T47D (cell line): Measurements from ENCODE around the gene NEB.

ENCODE experiments used
- DNase-seq, 2 experiments: peaks; one replicate each; pipeline versions ENCODE4 v3.0.0 to v3.0.0-alpha.2; 2011 to 2012; ENCODE audit warnings: low read depth in 1 of 2, low spot score in 1 of 2
- JUND ChIP-seq: IDR thresholded peaks from 2 replicates; pipeline ENCODE4 v1.6.1; 2012; ENCODE audit warnings: low read depth
- in situ Hi-C: cut with HindIII; loops from 2 replicates; pipeline ENCODE4 v1.10.0; 2016; ENCODE audit warnings: low sequenced_read_pairs, low pct_unique_long_range_greater_than_20kb

NEB gene, protein sequence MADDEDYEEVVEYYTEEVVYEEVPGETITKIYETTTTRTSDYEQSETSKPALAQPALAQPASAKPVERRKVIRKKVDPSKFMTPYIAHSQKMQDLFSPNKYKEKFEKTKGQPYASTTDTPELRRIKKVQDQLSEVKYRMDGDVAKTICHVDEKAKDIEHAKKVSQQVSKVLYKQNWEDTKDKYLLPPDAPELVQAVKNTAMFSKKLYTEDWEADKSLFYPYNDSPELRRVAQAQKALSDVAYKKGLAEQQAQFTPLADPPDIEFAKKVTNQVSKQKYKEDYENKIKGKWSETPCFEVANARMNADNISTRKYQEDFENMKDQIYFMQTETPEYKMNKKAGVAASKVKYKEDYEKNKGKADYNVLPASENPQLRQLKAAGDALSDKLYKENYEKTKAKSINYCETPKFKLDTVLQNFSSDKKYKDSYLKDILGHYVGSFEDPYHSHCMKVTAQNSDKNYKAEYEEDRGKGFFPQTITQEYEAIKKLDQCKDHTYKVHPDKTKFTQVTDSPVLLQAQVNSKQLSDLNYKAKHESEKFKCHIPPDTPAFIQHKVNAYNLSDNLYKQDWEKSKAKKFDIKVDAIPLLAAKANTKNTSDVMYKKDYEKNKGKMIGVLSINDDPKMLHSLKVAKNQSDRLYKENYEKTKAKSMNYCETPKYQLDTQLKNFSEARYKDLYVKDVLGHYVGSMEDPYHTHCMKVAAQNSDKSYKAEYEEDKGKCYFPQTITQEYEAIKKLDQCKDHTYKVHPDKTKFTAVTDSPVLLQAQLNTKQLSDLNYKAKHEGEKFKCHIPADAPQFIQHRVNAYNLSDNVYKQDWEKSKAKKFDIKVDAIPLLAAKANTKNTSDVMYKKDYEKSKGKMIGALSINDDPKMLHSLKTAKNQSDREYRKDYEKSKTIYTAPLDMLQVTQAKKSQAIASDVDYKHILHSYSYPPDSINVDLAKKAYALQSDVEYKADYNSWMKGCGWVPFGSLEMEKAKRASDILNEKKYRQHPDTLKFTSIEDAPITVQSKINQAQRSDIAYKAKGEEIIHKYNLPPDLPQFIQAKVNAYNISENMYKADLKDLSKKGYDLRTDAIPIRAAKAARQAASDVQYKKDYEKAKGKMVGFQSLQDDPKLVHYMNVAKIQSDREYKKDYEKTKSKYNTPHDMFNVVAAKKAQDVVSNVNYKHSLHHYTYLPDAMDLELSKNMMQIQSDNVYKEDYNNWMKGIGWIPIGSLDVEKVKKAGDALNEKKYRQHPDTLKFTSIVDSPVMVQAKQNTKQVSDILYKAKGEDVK (N-terminal part only)

GRCh38 chr2:151733771-151734672 lies at the start of gene NEB:
NEB (minus strand) TSS chr2:151734476; CDS start chr2:151733156, 1,320 bp downstream.
- TF ChIP-seq JUND: no peak
- DNase-seq: no peak
- in situ Hi-C loops: no loop called here

DNA sequence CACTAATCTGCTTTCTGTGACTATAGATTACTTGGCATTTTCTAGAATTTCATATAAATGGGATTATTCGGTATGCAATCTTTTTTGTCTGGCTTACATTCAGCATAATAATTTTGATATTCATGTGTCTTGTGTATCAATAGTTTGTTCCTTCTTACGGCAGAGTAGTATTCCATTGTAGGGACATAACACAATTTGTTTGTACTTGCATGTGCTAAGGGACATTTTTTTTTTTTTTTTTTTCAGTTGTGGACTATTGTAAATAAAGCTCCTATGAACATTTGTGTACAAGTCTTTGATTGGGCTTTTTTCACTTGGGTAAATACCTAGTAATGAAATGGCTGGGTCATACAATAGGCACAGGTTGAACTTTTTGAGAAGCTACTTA lies 48.9 kb upstream of the NEB start:
- no peak for DNase-seq
- no peak for TF ChIP-seq JUND
- in situ Hi-C loops: no loop called here

DNA sequence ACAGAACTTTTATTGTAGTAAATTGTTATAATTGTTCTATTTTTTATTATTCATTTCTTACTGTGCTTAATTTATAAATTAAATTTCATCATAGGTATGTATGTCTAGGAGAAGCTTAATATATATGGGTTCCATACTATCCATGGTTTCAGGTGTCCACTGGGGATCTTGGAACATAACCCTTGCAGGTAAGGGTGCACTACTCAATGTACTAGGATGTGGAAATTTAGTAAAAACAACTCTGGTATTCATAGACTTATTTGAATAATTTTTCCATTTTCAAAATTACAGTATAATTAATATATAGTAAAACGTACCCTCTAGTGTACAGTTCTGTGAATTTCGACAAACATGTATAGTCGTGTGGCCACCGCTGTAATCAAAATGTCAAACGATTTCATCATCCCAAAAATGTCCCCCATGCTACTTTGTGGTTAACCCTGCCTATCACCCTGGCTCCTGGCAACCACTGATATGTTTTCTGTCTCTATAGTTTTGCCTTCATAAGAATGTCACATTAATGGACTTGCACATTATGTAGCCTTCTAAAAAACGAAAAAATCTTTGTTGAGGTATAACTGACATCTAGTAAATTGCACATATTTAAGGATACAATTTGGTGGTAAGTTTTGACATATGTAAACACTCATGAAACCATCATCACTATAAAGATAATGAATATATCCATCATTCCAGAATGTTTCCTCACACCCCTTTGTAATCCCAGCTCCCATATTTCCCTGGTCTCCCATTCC lies 48.3 kb upstream of the NEB start:
- in situ Hi-C loops: no loop called here
- no peak for TF ChIP-seq JUND
- DNase-seq: no peak

DNA sequence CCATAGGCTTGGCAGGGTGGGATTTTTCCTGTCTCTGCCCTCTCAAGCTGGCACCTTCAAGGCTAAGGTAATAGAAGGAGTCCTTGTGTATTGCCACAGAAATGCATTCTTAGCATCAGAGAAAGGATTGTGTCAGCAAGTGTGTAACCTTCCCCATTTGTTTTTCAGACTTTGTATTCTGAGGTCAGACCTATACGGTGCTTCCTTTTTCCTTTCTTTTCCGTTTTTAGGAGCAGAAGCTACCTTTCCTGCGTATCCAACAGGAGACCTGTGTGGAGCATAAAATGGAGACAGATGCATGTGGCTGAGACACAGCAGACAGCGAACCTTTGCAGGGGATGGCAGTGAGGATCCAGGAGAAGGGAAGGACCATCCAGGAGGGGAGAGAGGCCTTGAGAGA lies 47.4 kb upstream of the NEB start:
- no peak for DNase-seq
- no peak for TF ChIP-seq JUND
- in situ Hi-C loops: no loop called here

GRCh38 chr2:151780938-151781337 lies 46.7 kb upstream of the NEB start:
- in situ Hi-C loops: no loop called here
- TF ChIP-seq JUND: no peak

DNA sequence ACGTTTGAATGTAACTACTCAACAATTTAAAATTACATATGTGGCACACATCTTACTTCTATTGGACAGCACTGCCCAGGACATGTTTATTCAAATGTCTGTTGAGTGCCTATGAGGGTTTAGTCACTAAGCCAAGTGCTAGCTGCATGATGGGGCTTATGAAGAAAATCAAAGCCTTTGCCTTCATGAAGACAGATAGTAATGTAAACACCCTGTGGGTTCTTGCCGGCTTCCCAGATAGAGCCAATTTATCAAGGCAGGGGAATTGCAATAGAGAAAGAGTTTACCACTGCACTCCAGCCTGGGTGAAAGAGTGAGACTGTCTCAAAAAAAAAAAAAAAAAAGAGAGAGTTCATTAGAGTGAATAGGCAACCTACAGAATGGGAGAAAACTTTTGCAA lies 43.7 kb upstream of the NEB start:
- no peak for DNase-seq
- in situ Hi-C loops: no loop called here
- TF ChIP-seq JUND: no peak

More at GRCh38 chr2:151780938-151781337, 46.7 kb upstream of the NEB start:
- no peak for DNase-seq

GRCh38 chr2:151777487-151777886 lies 43.2 kb upstream of the NEB start:
- no peak for DNase-seq
- no peak for TF ChIP-seq JUND
- in situ Hi-C loops: no loop called here

GRCh38 chr2:151776367-151776766 lies 42.1 kb upstream of the NEB start:
- no peak for TF ChIP-seq JUND
- in situ Hi-C loops: no loop called here
- DNase-seq: no peak

GRCh38 chr2:151775057-151775740 lies 40.9 kb upstream of the NEB start:
- DNase-seq: no peak
- no peak for TF ChIP-seq JUND
- in situ Hi-C loops: no loop called here

- in situ Hi-C loops: no loop called here
- DNase-seq: no peak
- no peak for TF ChIP-seq JUND
Observed at GRCh38 chr2:151774506-151774905, 40.2 kb upstream of the NEB start.
